HL-60 (cell line): ENCODE measurements around the gene TOP1.

ENCODE experiments used
- microRNA-seq: library from miRNA; unstranded; fragments of <30 nt; microRNA quantifications from one replicate; pipeline ENCODE4, GENCODE V29; 2018

Gene TOP1

Small RNA genes within 50 kb of the gene (microRNA-seq; reads per million reads assigned to microRNA genes)
- gene MIR6871 = 0.90 reads per million
